KG1 (cell line): ENCODE measurements around the gene IGF1.
"Not testable (repeated sequence)": the region's sequence is repeated elsewhere in the genome, so short reads cannot be mapped to it uniquely, and the experiment has no call there.

ENCODE experiments used
- DNase-seq: peaks from one replicate; lab custom pipeline; 2025; lab: John Stamatoyannopoulos, UW

The IGF1 gene

GRCh38 chr12:102461501-102461900 lies 18.9 kb downstream of the IGF1 start:
- DNase-seq: no peak

GRCh38 chr12:102459314-102459713 lies 21.0 kb downstream of the IGF1 start:
- no peak for DNase-seq

GRCh38 chr12:102454808-102455760 lies 25.3 kb downstream of the IGF1 start:
- DNase-seq: no peak

GRCh38 chr12:102454330-102454729 lies 26.0 kb downstream of the IGF1 start:
- no peak for DNase-seq

- DNase-seq: no peak
These were observed 27.8 kb downstream of the IGF1 start for GRCh38 chr12:102452605-102453004.

- DNase-seq: not testable (repeated sequence)
These were observed 31.3 kb downstream of the IGF1 start for GRCh38 chr12:102449018-102449417.

- not testable (repeated sequence) for DNase-seq
These were observed 32.9 kb downstream of the IGF1 start for GRCh38 chr12:102447426-102447825.

- no peak for DNase-seq
These were observed 35.7 kb downstream of the IGF1 start for GRCh38 chr12:102444707-102445106.

- DNase-seq: no peak
These were observed 36.3 kb downstream of the IGF1 start for GRCh38 chr12:102444093-102444492.

GRCh38 chr12:102441077-102441596 lies 39.2 kb downstream of the IGF1 start:
- DNase-seq: no peak

GRCh38 chr12:102439426-102440405 lies 40.6 kb downstream of the IGF1 start:
- no peak for DNase-seq

- no peak for DNase-seq
These were observed 41.5 kb downstream of the IGF1 start for GRCh38 chr12:102438827-102439210.

- no peak for DNase-seq
These were observed 42.1 kb downstream of the IGF1 start for GRCh38 chr12:102438047-102438826.

GRCh38 chr12:102437511-102437910 lies 42.9 kb downstream of the IGF1 start:
- no peak for DNase-seq

GRCh38 chr12:102436867-102437266 lies 43.5 kb downstream of the IGF1 start:
- no peak for DNase-seq

- no peak for DNase-seq
These were observed 44.4 kb downstream of the IGF1 start for GRCh38 chr12:102435827-102436436.

GRCh38 chr12:102433304-102433703 lies 47.1 kb downstream of the IGF1 start:
- DNase-seq: no peak

- no peak for DNase-seq
These were observed 49.7 kb downstream of the IGF1 start for GRCh38 chr12:102430661-102431060.

- DNase-seq: no peak
These were observed 50.9 kb downstream of the IGF1 start for GRCh38 chr12:102429211-102430154.

- DNase-seq: no peak
These were observed 52.8 kb downstream of the IGF1 start for GRCh38 chr12:102427543-102427941.
